Naive B cell (primary cell): ENCODE measurements around the gene EHD3. TPM values are rescaled to one million over a fixed set of nuclear protein-coding genes. Genes with fewer than 3 reads are reported as not detected.

Source experiments
- ATAC-seq, 2 donors: fragments of 150-1000 bp; cut with Tn5 transposase; 2 replicates each; pipeline ENCODE4 v1.10.0; 2021; ENCODE audit warnings: low read depth in 2 of 2, mild to moderate bottlenecking in 2 of 2, moderate library complexity in 2 of 2
- DNase-seq: peaks from one replicate; pipeline ENCODE4 v3.0.0; 2022
- H3K27ac Mint-ChIP-seq, 6 donors: one replicate each; pipeline ENCODE4 v1.8.0; 2020 to 2022; ENCODE audit warnings: mild to moderate bottlenecking in 6 of 6, mixed read lengths in 6 of 6, moderate library complexity in 5 of 6, inconsistent platforms in 2 of 6
- H3K27me3 Mint-ChIP-seq, 3 donors: one replicate each; pipeline ENCODE4 v1.8.0; 2021 to 2022; ENCODE audit warnings: mixed read lengths in 3 of 3, mild to moderate bottlenecking in 1 of 3
- H3K36me3 Mint-ChIP-seq, 2 donors: one replicate each; pipeline ENCODE4 v1.8.0; 2020 to 2022; ENCODE audit warnings: mixed read lengths in 2 of 2, inconsistent platforms in 1 of 2, mild to moderate bottlenecking in 1 of 2
- H3K4me1 Mint-ChIP-seq, 3 donors: one replicate each; pipeline ENCODE4 v1.8.0; 2020 to 2022; ENCODE audit warnings: mixed read lengths in 3 of 3, inconsistent platforms in 1 of 3, mild to moderate bottlenecking in 1 of 3, moderate library complexity in 1 of 3
- H3K4me3 Mint-ChIP-seq, 8 donors: one replicate each; pipeline ENCODE4 v1.8.0; 2020 to 2022; ENCODE audit warnings: mild to moderate bottlenecking in 8 of 8, mixed read lengths in 8 of 8, moderate library complexity in 8 of 8, inconsistent platforms in 2 of 8
- H3K9me3 Mint-ChIP-seq, 7 donors: one replicate each; pipeline ENCODE4 v1.8.0; 2020 to 2022; ENCODE audit warnings: mixed read lengths in 7 of 7, mild to moderate bottlenecking in 5 of 7, inconsistent platforms in 2 of 7, moderate library complexity in 1 of 7
- polyA plus RNA-seq, 6 donors: library from polyadenylated mRNA; unstranded; fragments of 300-500 nt; fragmentation: Illumina TruSeq; gene quantifications; one replicate each; pipeline ENCODE4 v1.2.3, GENCODE V29; 2021; ENCODE audit warnings: low read depth in 6 of 6

Gene EHD3
- polyA plus RNA-seq, 6 donors from 2014 or later: 5.9 to 13.6 (median 10.0) TPM

- Mint-ChIP-seq H3K4me1 (peaks cover 5 to 8% (median 8%) of the 10 kb centered on the region in 3 donors), H3K27ac (no peak overlapping the region), H3K27me3 (no peaks in the 10 kb centered on the region), H3K9me3 (no peaks in the 10 kb centered on the region), H3K4me3 (no peak overlapping the region), H3K36me3 (no peaks in the 10 kb centered on the region)
- DNase-seq: no peak
- ATAC-seq: no peak
Observed at GRCh38 chr2:31300309-31300708, 66.4 kb downstream of the EHD3 start.

- no peak for DNase-seq
- no peaks in the 10 kb centered on the region for H3K9me3 Mint-ChIP-seq
- no peaks in the 10 kb centered on the region for H3K36me3 Mint-ChIP-seq
- H3K27ac Mint-ChIP-seq: no peak overlapping the region
- no peak overlapping the region for H3K4me3 Mint-ChIP-seq
- H3K4me1 Mint-ChIP-seq: peaks cover 0 to under 1% (median 0%) of the 10 kb centered on the region in 3 donors
- no peak for ATAC-seq
- H3K27me3 Mint-ChIP-seq: no peaks in the 10 kb centered on the region
Observed at GRCh38 chr2:31302940-31303563, 69.1 kb downstream of the EHD3 start.

GRCh38 chr2:31304816-31305215 is 70.9 kb downstream of the EHD3 start:
- no peaks in the 10 kb centered on the region for H3K27me3 Mint-ChIP-seq
- peak in 1 of 2 donors; percentile 14 for ATAC-seq
- H3K4me1 Mint-ChIP-seq: no peaks in the 10 kb centered on the region
- H3K27ac Mint-ChIP-seq: no peak overlapping the region
- peaks cover 2 to 11% (median 7%) of the 10 kb centered on the region in 7 donors for H3K9me3 Mint-ChIP-seq
- peaks cover 0 to 6% of the 10 kb centered on the region in 2 donors for H3K36me3 Mint-ChIP-seq
- no peak overlapping the region for H3K4me3 Mint-ChIP-seq
- DNase-seq: no peak

GRCh38 chr2:31312898-31313297 is 78.9 kb downstream of the EHD3 start:
- no peak for ATAC-seq
- Mint-ChIP-seq H3K36me3 (peaks cover 0 to 16% of the 10 kb centered on the region in 2 donors), H3K27me3 (peaks cover 0 to 11% (median 9%) of the 10 kb centered on the region in 3 donors), H3K4me1 (peaks cover 8 to 12% (median 10%) of the 10 kb centered on the region in 3 donors), H3K27ac (peak overlapping the region in 1 of 6 donors; percentile 21), H3K9me3 (peaks cover 5 to 22% (median 11%) of the 10 kb centered on the region in 7 donors), H3K4me3 (no peak overlapping the region)
- DNase-seq: no peak

- Mint-ChIP-seq H3K9me3 (peaks cover 0 to 12% (median 6%) of the 10 kb centered on the region in 7 donors), H3K36me3 (peaks cover 0 to 10% of the 10 kb centered on the region in 2 donors), H3K27me3 (peaks cover 0 to 11% (median 9%) of the 10 kb centered on the region in 3 donors), H3K4me1 (peaks cover 26 to 28% (median 27%) of the 10 kb centered on the region in 3 donors), H3K27ac (peak overlapping the region in 1 of 6 donors; percentile 9), H3K4me3 (no peak overlapping the region)
- ATAC-seq (no peak), DNase-seq (no peak)
Observed at GRCh38 chr2:31314761-31315160, 80.8 kb downstream of the EHD3 start.

- DNase-seq: no peak
- no peaks in the 10 kb centered on the region for H3K27me3 Mint-ChIP-seq
- no peak for ATAC-seq
- H3K27ac Mint-ChIP-seq: peak overlapping the region in 3 of 6 donors; percentile 41 to 92 (median 79)
- peaks cover 32 to 35% (median 34%) of the 10 kb centered on the region in 3 donors for H3K4me1 Mint-ChIP-seq
- no peaks in the 10 kb centered on the region for H3K36me3 Mint-ChIP-seq
- H3K9me3 Mint-ChIP-seq: no peaks in the 10 kb centered on the region
- H3K4me3 Mint-ChIP-seq: no peak overlapping the region
Observed at GRCh38 chr2:31317396-31317795, 83.4 kb downstream of the EHD3 start.

- H3K27ac Mint-ChIP-seq: peak overlapping the region; percentile 86 to 95 (median 90)
- peak; percentile 15 for DNase-seq
- H3K27me3 Mint-ChIP-seq: no peaks in the 10 kb centered on the region
- H3K4me3 Mint-ChIP-seq: peak overlapping the region; percentile 42 to 86 (median 74)
- peaks cover 40 to 47% (median 42%) of the 10 kb centered on the region in 3 donors for H3K4me1 Mint-ChIP-seq
- H3K36me3 Mint-ChIP-seq: no peaks in the 10 kb centered on the region
- H3K9me3 Mint-ChIP-seq: no peaks in the 10 kb centered on the region
- peak; percentile 70 to 80 for ATAC-seq
Observed at GRCh38 chr2:31318361-31319336, 84.7 kb downstream of the EHD3 start.

Other genes starting within 250 kb of the EHD3 start
- gene GALNT14, start 95.7 kb upstream of the EHD3 start, polyA plus RNA-seq: 1 to 10 TPM in 1 of 6 donors, under 1 TPM in 3, not detected in 2; 0.45 to 1.4 (median 0.64) TPM
- 1 to 10 TPM in 3 of 6 donors, under 1 TPM in 2, not detected in 1; 0.30 to 1.3 (median 1.1) TPM for gene CAPN14, start 16.6 kb upstream of the EHD3 start, polyA plus RNA-seq
- not detected for gene XDH, start 180.6 kb downstream of the EHD3 start, polyA plus RNA-seq